Cardiac muscle cell (in vitro differentiated cells and primary cell): Measurements from ENCODE around the gene HSD17B1. TPM values are rescaled to one million over a fixed set of nuclear protein-coding genes. Genes with fewer than 3 reads are reported as not detected.

Source experiments
- DNase-seq, 2 donors: peaks; one replicate each; pipeline versions ENCODE4 v3.0.0 to v3.0.0-alpha.2; 2010 to 2017; ENCODE audit warnings: low read depth in 1 of 2, low spot score in 1 of 2
- H3K27ac ChIP-seq: fragments of 200-600 bp; sonication (generic); 2 replicates; pipeline ENCODE4 v1.5.1; 2016
- H3K27me3 ChIP-seq: fragments of 200-600 bp; sonication (generic); 2 replicates; pipeline ENCODE4 v1.6.0; 2016; ENCODE audit warnings: control low read depth
- H3K36me3 ChIP-seq: fragments of 200-600 bp; sonication (generic); 2 replicates; pipeline ENCODE4 v1.5.1; 2016; ENCODE audit warnings: control low read depth
- H3K4me1 ChIP-seq: fragments of 200-600 bp; sonication (generic); 2 replicates; pipeline ENCODE4 v1.8.1; 2017; ENCODE audit warnings: low read depth, mild to moderate bottlenecking, mixed run types
- H3K4me3 ChIP-seq: fragments of 200-600 bp; sonication (generic); 2 replicates; pipeline ENCODE4 v1.5.1; 2016; ENCODE audit warnings: mild to moderate bottlenecking
- H3K9me3 ChIP-seq: fragments of 200-600 bp; sonication (generic); 2 replicates; pipeline ENCODE4 v1.5.1; 2017; ENCODE audit warnings: low read depth, mild to moderate bottlenecking, control low read depth
- polyA plus RNA-seq: library from polyadenylated mRNA; unstranded; fragments of >200 nt; fragmentation: Nextera tagmentation; extraction: Ambion mirVana; gene quantifications from 2 replicates; pipeline ENCODE4 v1.2.1, GENCODE V29; 2016
- total RNA-seq: library from RNA; depleted of rRNA; stranded (reverse); fragments of >200 nt; gene quantifications from 2 replicates; pipeline ENCODE4 v1.2.3, GENCODE V29; 2016
- TF ChIP-seq, protein P1 (sequence below): IDR thresholded peaks from 2 replicates; pipeline ENCODE4 v1.5.1; 2012; ENCODE audit warnings: low read depth, mild to moderate bottlenecking, low read length

HSD17B1 gene
- total and polyA plus RNA-seq, 2 experiments from 2014 or later: 3.0 to 6.0 TPM

DNA sequence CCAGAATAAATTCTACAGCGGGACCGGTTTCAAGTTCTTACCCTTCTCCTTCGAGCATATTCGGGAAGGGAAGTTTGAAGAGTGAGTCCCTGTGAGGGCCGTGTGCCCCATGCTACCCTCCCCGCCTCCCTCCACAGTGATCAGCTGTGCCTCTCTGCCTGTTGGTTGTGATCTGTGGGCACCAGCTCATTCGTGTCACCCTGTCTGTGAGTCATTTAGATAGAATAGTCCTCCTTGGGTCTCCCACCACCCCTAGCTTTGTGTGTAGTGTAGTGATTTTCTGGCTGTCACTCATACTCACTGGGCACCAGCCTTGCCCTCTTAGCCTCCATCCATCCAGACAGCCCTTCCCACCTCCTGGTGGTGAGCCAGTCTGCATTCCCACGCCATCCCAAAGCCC, 31.7 kb upstream of the HSD17B1 start:
- H3K9me3 ChIP-seq: no peaks in the 10 kb centered on the region
- TF ChIP-seq, protein P1, sequence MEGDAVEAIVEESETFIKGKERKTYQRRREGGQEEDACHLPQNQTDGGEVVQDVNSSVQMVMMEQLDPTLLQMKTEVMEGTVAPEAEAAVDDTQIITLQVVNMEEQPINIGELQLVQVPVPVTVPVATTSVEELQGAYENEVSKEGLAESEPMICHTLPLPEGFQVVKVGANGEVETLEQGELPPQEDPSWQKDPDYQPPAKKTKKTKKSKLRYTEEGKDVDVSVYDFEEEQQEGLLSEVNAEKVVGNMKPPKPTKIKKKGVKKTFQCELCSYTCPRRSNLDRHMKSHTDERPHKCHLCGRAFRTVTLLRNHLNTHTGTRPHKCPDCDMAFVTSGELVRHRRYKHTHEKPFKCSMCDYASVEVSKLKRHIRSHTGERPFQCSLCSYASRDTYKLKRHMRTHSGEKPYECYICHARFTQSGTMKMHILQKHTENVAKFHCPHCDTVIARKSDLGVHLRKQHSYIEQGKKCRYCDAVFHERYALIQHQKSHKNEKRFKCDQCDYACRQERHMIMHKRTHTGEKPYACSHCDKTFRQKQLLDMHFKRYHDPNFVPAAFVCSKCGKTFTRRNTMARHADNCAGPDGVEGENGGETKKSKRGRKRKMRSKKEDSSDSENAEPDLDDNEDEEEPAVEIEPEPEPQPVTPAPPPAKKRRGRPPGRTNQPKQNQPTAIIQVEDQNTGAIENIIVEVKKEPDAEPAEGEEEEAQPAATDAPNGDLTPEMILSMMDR: no peak
- peak overlapping the region; percentile 100 for H3K27ac ChIP-seq
- no peak overlapping the region for H3K4me3 ChIP-seq
- no peak for DNase-seq
- H3K36me3 ChIP-seq: no peaks in the 10 kb centered on the region
- peaks cover 34% of the 10 kb centered on the region for H3K4me1 ChIP-seq
- no peaks in the 10 kb centered on the region for H3K27me3 ChIP-seq

DNA sequence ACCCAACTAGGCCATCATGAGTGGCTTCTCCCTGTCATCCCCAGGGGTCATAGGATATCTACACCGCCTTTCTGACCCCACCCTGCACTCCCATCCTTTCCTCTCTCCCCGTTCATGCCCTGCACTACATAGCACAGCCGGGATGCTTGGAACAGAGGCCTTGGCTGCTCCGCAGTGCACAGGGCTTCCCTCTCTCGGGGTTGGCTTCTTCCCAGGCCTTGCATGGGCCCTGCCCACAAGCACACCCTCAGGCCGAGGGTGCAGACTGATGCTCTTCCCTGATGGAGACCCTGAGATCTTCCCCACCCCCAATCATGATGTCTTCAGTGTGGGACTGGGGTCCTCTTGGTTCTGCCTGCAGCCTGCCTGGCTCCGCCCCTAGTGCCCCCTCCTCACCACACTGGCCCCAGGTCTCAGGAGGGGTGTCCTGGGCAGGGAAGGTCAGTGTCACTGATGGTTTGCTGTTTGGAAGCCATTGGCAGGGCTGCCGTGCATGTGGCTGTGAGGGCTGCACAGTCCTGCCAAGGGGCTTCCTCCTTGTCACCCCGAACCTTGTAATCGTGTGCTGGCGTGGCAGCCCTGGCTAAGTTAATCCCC, 31.0 kb upstream of the HSD17B1 start:
- TF ChIP-seq, protein P1: no peak
- peak overlapping the region; percentile 65 for H3K27ac ChIP-seq
- peak in 1 of 2 donors; percentile 62 for DNase-seq

DNA sequence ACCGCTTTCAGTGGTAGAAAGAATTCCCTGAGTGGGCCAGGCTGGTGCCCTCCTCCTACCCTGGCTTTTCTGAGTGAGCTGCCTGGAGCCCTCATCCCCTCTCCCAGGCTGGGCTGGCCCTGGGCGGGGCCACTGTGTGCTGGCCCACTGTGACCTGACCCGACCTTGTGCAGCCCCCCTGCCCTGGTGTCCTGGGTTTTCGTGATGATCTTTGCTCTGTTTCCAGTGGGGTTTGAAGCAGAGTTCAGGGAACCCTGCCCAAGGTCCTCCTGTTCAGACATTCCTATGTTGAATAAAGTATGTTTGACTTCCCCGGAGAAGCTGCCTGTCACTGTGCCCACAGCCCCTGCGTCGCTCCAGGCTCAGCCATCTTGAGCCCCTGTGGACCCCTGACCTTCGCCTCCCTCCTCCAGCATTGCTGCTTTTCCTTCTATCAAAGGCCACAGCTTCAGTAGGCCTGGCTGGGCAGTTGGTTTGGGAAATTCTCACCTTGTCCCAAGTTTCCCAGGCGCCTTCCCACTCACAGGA, 30.4 kb upstream of the HSD17B1 start:
- no peaks in the 10 kb centered on the region for H3K27me3 ChIP-seq
- peaks cover 34% of the 10 kb centered on the region for H3K4me1 ChIP-seq
- no peak overlapping the region for H3K4me3 ChIP-seq
- H3K27ac ChIP-seq: peak overlapping the region; percentile 65
- no peak for DNase-seq
- TF ChIP-seq, protein P1: no peak
- no peaks in the 10 kb centered on the region for H3K9me3 ChIP-seq
- H3K36me3 ChIP-seq: no peaks in the 10 kb centered on the region

More for the DNA sequence above, 31.0 kb upstream of the HSD17B1 start:
- Histone ChIP-seq H3K36me3 (no peaks in the 10 kb centered on the region), H3K4me1 (peaks cover 34% of the 10 kb centered on the region), H3K27me3 (no peaks in the 10 kb centered on the region), H3K4me3 (no peak overlapping the region), H3K9me3 (no peaks in the 10 kb centered on the region)

DNA sequence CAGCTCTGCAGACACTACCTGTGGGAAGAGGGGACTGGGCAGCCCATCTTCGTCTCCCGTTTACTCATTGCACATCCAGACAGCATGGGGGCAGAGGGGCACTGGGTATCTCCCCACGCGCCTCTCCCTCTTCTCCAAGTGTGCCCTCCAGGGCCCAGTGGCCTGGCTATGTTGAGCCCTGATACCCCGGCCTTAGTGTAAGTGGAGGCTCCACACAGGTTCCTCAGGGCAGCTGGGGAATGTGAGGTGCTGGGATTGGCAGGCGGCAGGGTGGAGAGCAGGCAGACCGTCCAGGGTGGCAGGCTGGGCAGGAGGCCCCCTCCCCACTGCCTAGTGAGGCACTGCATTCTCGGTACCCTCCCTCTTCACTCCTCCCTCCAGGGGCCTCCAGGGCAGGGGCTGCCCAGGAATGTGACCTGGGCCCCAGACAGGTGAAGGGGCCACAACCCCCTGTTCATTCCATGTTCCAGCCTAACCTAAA, 29.9 kb upstream of the HSD17B1 start:
- TF ChIP-seq, protein P1: no peak
- no peak for DNase-seq
- H3K9me3 ChIP-seq: no peaks in the 10 kb centered on the region
- no peaks in the 10 kb centered on the region for H3K27me3 ChIP-seq
- H3K27ac ChIP-seq: peak overlapping the region; percentile 65
- no peak overlapping the region for H3K4me3 ChIP-seq
- H3K36me3 ChIP-seq: no peaks in the 10 kb centered on the region
- H3K4me1 ChIP-seq: peaks cover 34% of the 10 kb centered on the region

DNA sequence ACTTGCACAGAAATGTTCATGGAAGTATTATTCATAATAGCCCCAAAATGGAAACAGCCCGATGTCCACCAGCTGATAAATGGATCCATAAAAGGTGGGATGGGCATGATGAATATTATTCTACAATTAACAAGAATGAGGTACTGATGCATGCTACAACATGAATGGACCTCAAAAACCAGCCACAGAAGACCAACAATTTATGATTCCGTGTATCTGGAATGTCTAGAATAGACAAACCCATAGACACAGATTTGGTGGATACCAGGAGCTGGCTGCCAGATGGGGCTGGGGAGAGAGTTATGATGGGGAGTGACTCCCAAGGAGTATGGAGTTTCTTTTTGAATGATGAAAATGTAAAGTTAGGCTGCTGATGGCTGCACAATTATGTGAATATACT, 27.5 kb upstream of the HSD17B1 start:
- DNase-seq: no peak
- Histone ChIP-seq H3K27ac (no peak overlapping the region), H3K4me1 (peaks cover 15% of the 10 kb centered on the region), H3K9me3 (no peaks in the 10 kb centered on the region), H3K36me3 (no peaks in the 10 kb centered on the region), H3K27me3 (no peaks in the 10 kb centered on the region), H3K4me3 (no peak overlapping the region)
- TF ChIP-seq, protein P1: no peak
